HT1080 (cell line): ENCODE results near the gene RTN4R. TPM values are rescaled to one million over a fixed set of nuclear protein-coding genes. Genes with fewer than 3 reads are reported as not detected.

Source experiments
- DNase-seq: peaks from one replicate; pipeline ENCODE4 v3.0.0-alpha.2; 2015; ENCODE audit warnings: low read depth
- small RNA-seq: library from RNA; depleted of rRNA; stranded (forward); fragments of <200 nt; gene quantifications from one replicate; pipeline ENCODE3, GENCODE V24; 2014
- total RNA-seq: library from RNA; depleted of rRNA; stranded (reverse); fragments of >200 nt; shearing (Covaris generic); gene quantifications from 2 replicates; pipeline ENCODE4 v1.2.3, GENCODE V29; 2014; rRNA removed

Gene RTN4R
- total RNA-seq, 1 experiment from 2014 or later = 4.9 TPM

GRCh38 chr22:20203552-20204201, 64.4 kb downstream of the RTN4R start:
- no peak for DNase-seq

GRCh38 chr22:20203142-20203551, 65.0 kb downstream of the RTN4R start:
- DNase-seq = no peak

GRCh38 chr22:20201837-20202392, 66.2 kb downstream of the RTN4R start:
- DNase-seq = no peak

GRCh38 chr22:20199906-20200305, 68.2 kb downstream of the RTN4R start:
- DNase-seq = no peak

- DNase-seq = no peak
Observed at GRCh38 chr22:20199413-20199842, 68.7 kb downstream of the RTN4R start.

GRCh38 chr22:20198557-20199319, 69.4 kb downstream of the RTN4R start:
- no peak for DNase-seq

GRCh38 chr22:20197407-20198030, 70.6 kb downstream of the RTN4R start:
- DNase-seq = no peak

GRCh38 chr22:20196094-20196842, 71.8 kb downstream of the RTN4R start:
- no peak for DNase-seq

GRCh38 chr22:20194681-20195593, 73.2 kb downstream of the RTN4R start:
- no peak for DNase-seq

- DNase-seq = no peak
Observed at GRCh38 chr22:20193761-20194494, 74.2 kb downstream of the RTN4R start.

- no peak for DNase-seq
Observed at GRCh38 chr22:20192972-20193760, 75.0 kb downstream of the RTN4R start.

GRCh38 chr22:20192293-20192971, 75.7 kb downstream of the RTN4R start:
- DNase-seq = no peak

GRCh38 chr22:20191803-20192202, 76.3 kb downstream of the RTN4R start:
- DNase-seq = no peak

Small RNA genes within 50 kb of the gene (small RNA-seq; reads per million reads assigned to genes)
- not detected for gene MIR1286

Other genes with a start within 250 kb of the RTN4R start
- gene TANGO2, start 247.2 kb downstream of the RTN4R start, total RNA-seq = 17.2 and 18.8 TPM in 2 replicates
- 22.9 and 25.9 TPM in 2 replicates for gene DGCR8, start 188.1 kb downstream of the RTN4R start, total RNA-seq
- gene RANBP1, start 152.2 kb downstream of the RTN4R start, total RNA-seq = 801 and 856 TPM in 2 replicates
- gene TRMT2A, start 151.1 kb downstream of the RTN4R start, total RNA-seq = 93.4 and 94.3 TPM in 2 replicates
- gene ZDHHC8, start 136.5 kb downstream of the RTN4R start, total RNA-seq = 15.4 and 29.0 TPM in 2 replicates
- 5.3 and 5.8 TPM in 2 replicates for gene CCDC188, start 117.3 kb downstream of the RTN4R start, total RNA-seq
- 56.4 and 66.5 TPM in 2 replicates for gene DGCR6L, start 51.7 kb upstream of the RTN4R start, total RNA-seq
- gene ZNF74, start 125.8 kb upstream of the RTN4R start, total RNA-seq = 11.7 and 11.8 TPM in 2 replicates
- 46.0 and 50.1 TPM in 2 replicates for gene SCARF2, start 169.5 kb upstream of the RTN4R start, total RNA-seq
- 5.7 and 7.9 TPM in 2 replicates for gene KLHL22, start 227.5 kb upstream of the RTN4R start, total RNA-seq
- 43.2 and 59.4 TPM in 2 replicates for gene MED15, start 239.3 kb upstream of the RTN4R start, total RNA-seq